Coronary artery (tissue), 2 donors: Measurements from ENCODE around the gene TINAGL1.

Experiments
- DNase-seq: peaks from one replicate; pipeline ENCODE4 v3.0.0-alpha.2; 2017; ENCODE audit warnings: low spot score
- H3K27ac ChIP-seq, 2 donors: fragments of 200-600 bp; sonication (generic); one replicate each; pipeline ENCODE4 v1.5.1; 2016 to 2019
- H3K4me3 ChIP-seq: fragments of 200-600 bp; sonication (generic); 2 replicates; pipeline ENCODE4 v1.5.1; 2016; ENCODE audit warnings: mild to moderate bottlenecking, moderate library complexity
- CTCF ChIP-seq: fragments of 200-600 bp; sonication (generic); IDR thresholded peaks from one replicate; pipeline ENCODE4 v1.5.1; 2019; ENCODE audit warnings: antibody characterized with exemption

Gene TINAGL1

GRCh38 chr1:31621498-31621820 lies 45.1 kb downstream of the TINAGL1 start:
- peak; percentile 69 for DNase-seq
- TF ChIP-seq CTCF, result no peak
- Histone ChIP-seq H3K27ac (no peak overlapping the region), H3K4me3 (no peak overlapping the region)

GRCh38 chr1:31621847-31622730 lies 45.8 kb downstream of the TINAGL1 start:
- no peak for TF ChIP-seq CTCF
- H3K4me3 ChIP-seq, result no peak overlapping the region
- DNase-seq, result peak; percentile 75
- peak overlapping the region in 1 of 2 donors; percentile 43 for H3K27ac ChIP-seq

- no peak for TF ChIP-seq CTCF
- DNase-seq, result no peak
- Histone ChIP-seq H3K27ac (no peak overlapping the region), H3K4me3 (no peak overlapping the region)
Measured at GRCh38 chr1:31623365-31623764, 47.0 kb downstream of the TINAGL1 start.

- H3K4me3 ChIP-seq, result no peak overlapping the region
- H3K27ac ChIP-seq, result no peak overlapping the region
- TF ChIP-seq CTCF, result no peak
- DNase-seq, result peak; percentile 33
Measured at GRCh38 chr1:31624309-31624708, 48.0 kb downstream of the TINAGL1 start.

GRCh38 chr1:31624731-31625514 lies 48.6 kb downstream of the TINAGL1 start:
- TF ChIP-seq CTCF, result no peak
- DNase-seq, result peak; percentile 71
- H3K4me3 ChIP-seq, result no peak overlapping the region
- peak overlapping the region; percentile 74 to 96 for H3K27ac ChIP-seq

- TF ChIP-seq CTCF, result no peak
- DNase-seq, result no peak
- H3K4me3 ChIP-seq, result no peak overlapping the region
- peak overlapping the region; percentile 74 to 96 for H3K27ac ChIP-seq
Measured at GRCh38 chr1:31625561-31626222, 49.4 kb downstream of the TINAGL1 start.
